T-helper 1 cell (primary cell): Measurements from ENCODE around the gene CRYBG1.

Experiments
- DNase-seq, 5 donors: peaks; one replicate each; pipeline ENCODE4 v3.0.0-alpha.2; 2012 to 2020

The CRYBG1 gene

GRCh38 chr6:106421496-106421895 lies 61.0 kb downstream of the CRYBG1 start:
- no peak for DNase-seq

- DNase-seq, result no peak
Observed at GRCh38 chr6:106422534-106422933, 62.0 kb downstream of the CRYBG1 start.

GRCh38 chr6:106425382-106425781 lies 64.9 kb downstream of the CRYBG1 start:
- DNase-seq, result no peak

- no peak for DNase-seq
Observed at GRCh38 chr6:106426250-106426970, 65.9 kb downstream of the CRYBG1 start.

- DNase-seq, result no peak
Observed at GRCh38 chr6:106430466-106430865, 69.9 kb downstream of the CRYBG1 start.

GRCh38 chr6:106431405-106431804 lies 70.9 kb downstream of the CRYBG1 start:
- no peak for DNase-seq

GRCh38 chr6:106431972-106432371 lies 71.5 kb downstream of the CRYBG1 start:
- no peak for DNase-seq

DNA sequence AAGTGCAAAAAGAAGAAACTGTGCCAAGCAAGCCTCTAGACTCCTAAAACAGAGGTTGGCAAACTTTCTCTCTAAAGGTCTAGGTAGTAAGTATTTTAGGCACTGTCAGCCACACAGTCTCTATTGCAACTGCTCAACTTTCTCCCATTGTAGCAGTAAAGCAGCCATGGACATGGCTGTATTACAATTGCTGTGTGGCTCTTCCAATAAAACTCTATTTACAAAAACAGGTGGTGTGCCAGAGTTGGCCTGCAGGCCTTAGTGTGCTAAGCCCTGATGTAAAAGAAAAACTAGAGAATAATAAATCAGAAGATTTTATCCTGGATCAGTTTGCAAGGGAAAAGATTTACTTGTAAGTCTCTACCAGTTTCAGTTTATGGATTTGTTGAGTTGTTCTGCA lies 74.0 kb downstream of the CRYBG1 start:
- DNase-seq, result no peak

- no peak for DNase-seq
Observed at GRCh38 chr6:106439459-106439858, 78.9 kb downstream of the CRYBG1 start.

- no peak for DNase-seq
Observed at GRCh38 chr6:106440546-106440945, 80.0 kb downstream of the CRYBG1 start.

DNA sequence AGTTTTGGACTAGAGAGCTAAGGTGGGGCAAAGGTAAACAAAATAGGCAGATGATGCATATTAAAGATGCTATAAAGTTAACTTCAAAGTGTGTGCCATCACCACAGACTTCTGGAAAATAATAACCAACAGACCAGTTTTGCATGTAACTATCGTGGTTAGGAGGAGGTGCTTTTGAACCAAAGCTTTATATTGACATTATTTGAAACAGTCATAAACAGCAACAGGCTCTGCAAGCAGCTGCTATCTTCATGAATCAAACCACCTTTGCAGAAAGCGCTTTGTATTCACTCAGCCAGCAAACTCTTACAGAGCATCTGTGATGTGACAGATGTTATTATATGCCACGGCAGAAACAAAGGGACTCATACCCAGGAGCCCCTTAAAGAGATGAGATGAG lies 81.9 kb downstream of the CRYBG1 start:
- DNase-seq, result no peak

DNA sequence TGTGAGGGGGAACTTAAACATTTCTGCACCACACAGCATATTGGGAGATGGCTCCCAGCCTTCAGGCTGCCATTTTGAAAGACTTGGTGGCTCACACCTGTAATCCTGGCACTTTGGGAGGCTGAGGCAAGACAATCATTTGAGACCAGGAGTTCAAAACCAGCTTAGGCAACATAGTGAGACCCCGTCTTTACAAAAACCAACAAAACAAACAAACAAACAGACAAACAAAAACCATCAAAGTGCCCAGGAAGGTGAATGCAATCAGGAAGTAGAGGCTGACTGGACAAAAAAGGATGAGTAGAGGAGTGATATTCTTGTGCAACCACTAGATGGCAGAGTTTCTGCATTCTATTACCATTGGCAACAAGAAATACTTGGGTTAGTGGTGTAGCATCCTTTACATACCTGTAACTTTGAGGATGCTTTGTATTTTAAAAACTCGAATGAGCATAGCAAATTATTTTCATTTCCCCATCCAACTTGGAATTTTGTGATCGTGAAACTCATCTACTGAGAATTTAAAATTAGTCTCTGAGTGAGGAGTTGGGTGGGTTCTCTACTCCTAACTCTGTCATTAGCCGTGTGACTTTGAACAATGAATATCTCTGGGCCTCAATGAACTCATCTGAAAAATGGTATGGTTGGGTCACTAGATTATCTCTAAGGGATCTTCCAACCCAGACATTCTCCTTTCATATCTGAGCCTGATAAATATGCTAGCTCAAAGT lies 84.4 kb downstream of the CRYBG1 start:
- peak in 3 of 5 donors; percentile 20 to 73 (median 26) for DNase-seq

DNA sequence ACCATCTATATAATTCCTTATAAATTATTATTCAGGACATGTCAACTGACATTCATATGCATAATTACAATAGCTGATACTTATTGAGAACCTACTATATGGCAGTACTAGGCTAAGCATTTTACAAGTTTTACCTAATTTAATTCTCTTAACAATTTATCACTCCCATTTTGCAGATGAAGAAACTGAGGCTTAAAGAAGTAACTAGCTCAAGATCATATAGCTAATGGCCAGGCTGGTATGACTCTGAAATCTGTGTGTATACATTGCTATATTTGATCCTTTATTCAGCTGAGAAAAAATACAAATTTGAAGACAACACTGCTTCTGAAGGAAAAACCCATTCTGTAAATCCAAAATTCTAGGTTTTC lies 85.0 kb downstream of the CRYBG1 start:
- no peak for DNase-seq

DNA sequence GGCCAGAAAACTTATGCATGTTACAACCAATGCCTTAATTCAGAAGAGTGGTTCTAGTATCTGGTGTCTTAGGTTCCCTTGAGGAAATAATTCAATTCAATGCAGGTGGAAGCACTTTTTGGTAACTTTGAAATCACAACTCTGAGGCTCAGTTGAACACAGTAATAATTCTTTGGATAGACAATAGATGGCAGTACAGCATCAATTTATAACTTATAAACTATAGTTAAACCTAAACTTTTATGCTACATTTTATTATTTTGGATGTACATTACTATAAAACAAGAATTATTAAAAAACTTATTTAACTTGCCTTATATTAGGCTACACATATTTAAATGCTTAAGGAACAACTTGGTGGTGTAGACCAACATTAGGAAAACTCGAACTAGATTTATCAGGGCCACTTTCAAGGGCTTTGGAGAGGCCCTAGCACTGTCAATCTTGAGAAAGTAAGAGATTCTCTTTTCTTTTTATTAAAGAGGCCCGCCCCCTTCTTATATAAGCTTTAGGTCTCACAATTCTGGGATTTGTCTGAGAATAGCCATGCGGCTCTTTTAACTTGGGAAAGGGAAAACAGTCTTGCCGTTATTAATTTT lies 85.9 kb downstream of the CRYBG1 start:
- DNase-seq, result peak in 1 of 5 donors; percentile 16

- no peak for DNase-seq
Observed at GRCh38 chr6:106446983-106447382, 86.5 kb downstream of the CRYBG1 start.

- peak in 1 of 5 donors; percentile 41 for DNase-seq
Observed at GRCh38 chr6:106448000-106448426, 87.5 kb downstream of the CRYBG1 start.

GRCh38 chr6:106450653-106451052 lies 90.1 kb downstream of the CRYBG1 start:
- DNase-seq, result no peak

DNA sequence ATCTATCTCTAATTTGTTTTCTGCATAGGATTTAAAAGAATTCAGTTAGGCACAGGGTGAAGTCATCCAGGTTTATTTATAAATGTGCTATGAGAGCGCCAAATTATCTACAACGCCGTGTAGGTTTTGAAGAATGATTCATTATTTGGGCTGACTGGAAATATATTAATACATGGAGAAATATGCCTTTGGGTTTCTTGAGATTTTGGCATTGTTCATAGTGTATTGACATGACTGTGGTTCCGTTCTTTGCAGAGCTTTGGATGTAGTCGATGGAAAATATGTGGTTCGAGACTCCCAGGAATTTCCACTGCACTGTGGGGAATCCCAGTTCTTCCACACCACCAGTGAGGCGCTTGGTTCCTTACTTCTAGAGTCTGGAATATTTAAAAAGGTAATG lies 90.9 kb downstream of the CRYBG1 start:
- no peak for DNase-seq

DNA sequence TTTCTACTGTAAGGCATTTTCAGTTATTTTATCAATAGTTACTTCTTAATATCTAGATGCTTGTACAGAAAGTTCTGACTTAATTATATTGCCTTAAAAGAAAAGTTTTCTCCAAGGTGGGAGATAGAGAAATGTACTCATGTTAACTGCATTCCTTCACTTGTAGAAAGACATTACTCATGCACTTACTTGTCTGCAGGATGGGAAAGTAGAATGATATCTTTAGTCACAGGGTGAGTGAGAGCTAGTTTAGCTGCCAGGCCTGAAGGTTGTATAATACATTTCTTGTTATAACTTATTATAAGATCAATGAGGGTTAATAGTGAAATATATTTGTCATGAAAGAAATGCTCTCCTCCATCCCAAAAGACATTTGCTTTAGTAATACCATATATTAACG lies 92.1 kb downstream of the CRYBG1 start:
- no peak for DNase-seq

DNA sequence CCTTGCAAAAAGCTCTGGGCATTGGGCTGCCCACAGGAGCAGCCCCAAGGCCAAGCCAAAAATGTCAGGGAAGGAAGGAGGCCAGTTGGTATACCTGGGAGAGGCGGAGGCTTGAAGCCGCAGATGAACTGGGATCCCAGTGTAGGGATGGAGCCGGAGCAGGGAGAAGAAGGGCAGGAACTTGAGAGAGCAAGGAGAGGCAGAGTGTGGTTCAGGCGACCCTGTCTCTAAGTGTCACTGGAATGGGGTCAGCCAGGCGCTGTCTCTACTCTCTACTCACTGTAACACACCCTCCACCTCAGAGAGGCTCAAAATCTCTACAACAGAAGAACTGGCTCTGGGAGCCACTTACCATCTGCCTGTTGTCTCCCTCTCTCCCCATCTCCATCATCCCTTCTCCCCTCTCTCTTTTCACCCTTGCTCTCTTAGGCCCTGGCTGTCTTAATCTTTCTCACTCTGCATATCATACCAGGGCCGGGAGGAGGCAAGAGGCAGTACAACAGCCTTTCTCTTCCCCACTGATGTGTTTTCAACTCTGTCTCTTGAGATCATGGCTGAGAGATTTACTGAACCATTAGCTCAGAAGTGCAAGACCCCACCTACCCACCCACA lies 93.3 kb downstream of the CRYBG1 start:
- no peak for DNase-seq

DNA sequence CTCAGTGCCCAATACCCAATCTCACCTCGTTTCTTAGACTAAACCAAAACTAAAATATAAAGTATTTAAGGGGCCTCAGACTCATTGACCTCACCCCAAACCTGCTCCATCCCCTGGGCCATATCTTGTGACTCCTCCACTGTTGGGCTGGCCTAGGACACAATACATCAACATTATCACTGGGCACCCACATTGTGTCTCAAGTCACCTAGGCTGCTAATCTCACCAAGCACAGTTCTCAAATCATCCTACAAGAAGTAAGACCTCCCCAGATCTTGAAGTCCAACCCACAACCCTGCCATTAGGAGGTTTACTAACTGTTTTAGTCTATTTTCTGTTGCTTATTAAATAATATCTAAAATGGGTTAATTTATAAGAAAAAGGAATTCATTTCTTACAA lies 96.2 kb downstream of the CRYBG1 start:
- DNase-seq, result no peak

DNA sequence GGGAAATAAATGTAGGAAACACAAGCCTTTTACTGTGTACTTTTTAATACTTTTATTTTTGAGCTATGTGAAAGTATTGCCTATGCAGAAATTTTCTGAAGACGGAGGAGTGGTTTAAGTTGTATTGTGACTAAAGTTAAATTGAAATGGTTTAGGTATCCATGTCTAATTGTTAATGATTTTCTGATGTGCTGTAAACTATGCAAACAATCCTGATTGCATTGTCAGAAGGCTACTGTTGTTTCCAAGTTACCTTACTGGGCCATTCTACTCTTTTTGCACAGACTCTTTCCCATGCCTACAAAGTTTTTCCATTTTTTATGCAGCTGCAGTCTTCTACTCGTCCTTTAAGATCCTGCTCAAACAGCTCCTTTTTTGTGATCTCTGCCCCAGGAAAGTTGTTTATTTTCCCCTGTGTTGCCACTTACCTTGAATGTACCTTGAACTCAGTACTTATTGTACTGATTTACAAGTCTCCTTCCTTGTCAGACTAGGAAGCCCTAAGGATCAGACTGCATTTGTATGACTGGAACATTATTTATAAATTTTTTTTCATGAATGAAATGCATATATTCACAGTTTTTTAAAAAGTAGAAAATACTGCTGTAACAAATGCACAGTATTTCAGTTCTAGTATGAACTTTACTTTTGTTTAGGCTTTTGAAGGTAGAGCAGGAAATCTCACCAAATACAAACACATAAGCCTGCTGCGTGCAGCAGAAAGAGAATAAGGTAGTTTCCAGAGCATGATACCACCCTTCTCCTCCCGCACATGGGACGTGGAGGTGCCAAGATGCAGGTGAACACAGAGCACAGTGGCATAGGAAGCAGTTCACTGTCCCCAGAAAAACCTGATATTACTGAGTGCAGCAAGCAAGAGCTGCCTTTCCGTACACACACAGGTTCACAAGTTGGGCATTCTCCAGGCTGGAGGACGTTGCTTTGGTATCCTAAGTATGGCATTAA lies 97.8 kb downstream of the CRYBG1 start:
- no peak for DNase-seq
